ENCODE measurements around the gene VOPP1.

The VOPP1 gene

GRCh38 chr7:55532150-55532917 is 40.0 kb downstream of the VOPP1 start:
- no peak for DNase-seq (ENCODE audit: low read depth)

GRCh38 chr7:55531536-55531935 is 40.8 kb downstream of the VOPP1 start:
- DNase-seq (ENCODE audit: low read depth), result no peak

- DNase-seq (ENCODE audit: low read depth), result no peak
These were observed 45.0 kb downstream of the VOPP1 start for GRCh38 chr7:55527307-55527706.

- DNase-seq (ENCODE audit: low read depth), result no peak
These were observed 45.5 kb downstream of the VOPP1 start for GRCh38 chr7:55526770-55527169.

- no peak for DNase-seq (ENCODE audit: low read depth)
These were observed 46.0 kb downstream of the VOPP1 start for GRCh38 chr7:55526329-55526728.

GRCh38 chr7:55524558-55525310 is 47.6 kb downstream of the VOPP1 start:
- no peak for DNase-seq (ENCODE audit: low read depth)

GRCh38 chr7:55523366-55523765 is 48.9 kb downstream of the VOPP1 start:
- DNase-seq (ENCODE audit: low read depth), result no peak

GRCh38 chr7:55521917-55522902 is 50.1 kb downstream of the VOPP1 start:
- no peak for DNase-seq (ENCODE audit: low read depth)

- no peak for DNase-seq (ENCODE audit: low read depth)
These were observed 50.8 kb downstream of the VOPP1 start for GRCh38 chr7:55521512-55521911.

GRCh38 chr7:55520426-55521140 is 51.7 kb downstream of the VOPP1 start:
- no peak for DNase-seq (ENCODE audit: low read depth)

- no peak for DNase-seq (ENCODE audit: low read depth)
These were observed 53.5 kb downstream of the VOPP1 start for GRCh38 chr7:55518836-55519235.

- DNase-seq (ENCODE audit: low read depth), result no peak
These were observed 54.2 kb downstream of the VOPP1 start for GRCh38 chr7:55517936-55518689.

- DNase-seq (ENCODE audit: low read depth), result no peak
These were observed 55.1 kb downstream of the VOPP1 start for GRCh38 chr7:55517191-55517633.

- no peak for DNase-seq (ENCODE audit: low read depth)
These were observed 55.9 kb downstream of the VOPP1 start for GRCh38 chr7:55516409-55516808.

GRCh38 chr7:55515569-55516279 is 56.6 kb downstream of the VOPP1 start:
- no peak for DNase-seq (ENCODE audit: low read depth)

- DNase-seq (ENCODE audit: low read depth), result no peak
These were observed 57.6 kb downstream of the VOPP1 start for GRCh38 chr7:55514546-55515265.

GRCh38 chr7:55513868-55514267 is 58.4 kb downstream of the VOPP1 start:
- no peak for DNase-seq (ENCODE audit: low read depth)

- no peak for DNase-seq (ENCODE audit: low read depth)
These were observed 59.6 kb downstream of the VOPP1 start for GRCh38 chr7:55512635-55513191.

GRCh38 chr7:55510621-55511020 is 61.7 kb downstream of the VOPP1 start:
- no peak for DNase-seq (ENCODE audit: low read depth)
